Choroid plexus epithelial cell (primary cell): ENCODE measurements around the gene ADAMTS12.

Experiments
- DNase-seq: peaks from one replicate; pipeline ENCODE4 v3.0.0-alpha.2; 2010; ENCODE audit warnings: low read depth
- H3K4me3 ChIP-seq: 2 replicates; pipeline ENCODE4 v1.5.1; 2011; ENCODE audit warnings: low read depth, mild to moderate bottlenecking, control low read depth, low read length, moderate library complexity
- TF ChIP-seq, protein P1 (sequence below): conservative IDR thresholded peaks from 2 replicates; pipeline ENCODE4 v1.5.1; 2011; ENCODE audit warnings: low read depth, mild to moderate bottlenecking, control low read depth, inconsistent platforms, low read length, moderate library complexity

ADAMTS12 gene

GRCh38 chr5:33475706-33476105 is 416.1 kb downstream of the ADAMTS12 start:
- TF ChIP-seq, protein P1, sequence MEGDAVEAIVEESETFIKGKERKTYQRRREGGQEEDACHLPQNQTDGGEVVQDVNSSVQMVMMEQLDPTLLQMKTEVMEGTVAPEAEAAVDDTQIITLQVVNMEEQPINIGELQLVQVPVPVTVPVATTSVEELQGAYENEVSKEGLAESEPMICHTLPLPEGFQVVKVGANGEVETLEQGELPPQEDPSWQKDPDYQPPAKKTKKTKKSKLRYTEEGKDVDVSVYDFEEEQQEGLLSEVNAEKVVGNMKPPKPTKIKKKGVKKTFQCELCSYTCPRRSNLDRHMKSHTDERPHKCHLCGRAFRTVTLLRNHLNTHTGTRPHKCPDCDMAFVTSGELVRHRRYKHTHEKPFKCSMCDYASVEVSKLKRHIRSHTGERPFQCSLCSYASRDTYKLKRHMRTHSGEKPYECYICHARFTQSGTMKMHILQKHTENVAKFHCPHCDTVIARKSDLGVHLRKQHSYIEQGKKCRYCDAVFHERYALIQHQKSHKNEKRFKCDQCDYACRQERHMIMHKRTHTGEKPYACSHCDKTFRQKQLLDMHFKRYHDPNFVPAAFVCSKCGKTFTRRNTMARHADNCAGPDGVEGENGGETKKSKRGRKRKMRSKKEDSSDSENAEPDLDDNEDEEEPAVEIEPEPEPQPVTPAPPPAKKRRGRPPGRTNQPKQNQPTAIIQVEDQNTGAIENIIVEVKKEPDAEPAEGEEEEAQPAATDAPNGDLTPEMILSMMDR, result no peak
- DNase-seq, result no peak

DNA sequence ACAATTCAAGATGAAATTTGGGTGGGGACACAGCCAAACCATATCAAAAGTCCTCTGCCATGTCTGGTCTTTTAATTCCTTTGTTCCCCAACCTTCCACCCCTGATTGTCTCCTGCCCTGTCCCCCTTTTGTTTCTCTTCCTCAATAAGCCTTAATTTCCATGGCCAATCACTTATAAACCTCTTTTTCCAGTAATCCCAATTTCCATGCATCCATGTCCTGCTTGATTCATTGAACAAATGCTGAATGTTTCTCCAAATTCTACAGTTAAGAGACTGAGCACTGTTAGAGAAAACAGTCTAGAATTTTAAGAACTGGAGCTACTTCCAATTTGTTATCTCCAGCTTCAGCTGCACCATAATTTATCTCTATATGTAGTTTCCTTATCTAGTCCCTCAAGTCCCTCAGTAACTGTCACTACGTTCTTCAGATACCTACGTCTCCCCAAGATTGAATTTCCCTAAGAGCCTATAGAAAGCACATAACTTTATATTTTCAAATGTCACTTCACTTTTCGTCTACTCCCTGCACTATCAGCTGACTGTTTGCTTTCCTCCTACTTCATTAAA is 416.8 kb downstream of the ADAMTS12 start:
- no peak overlapping the region for H3K4me3 ChIP-seq
- DNase-seq, result no peak
- TF ChIP-seq, protein P1, result no peak

More at GRCh38 chr5:33475706-33476105, 416.1 kb downstream of the ADAMTS12 start:
- no peak overlapping the region for H3K4me3 ChIP-seq

- H3K4me3 ChIP-seq, result no peak overlapping the region
- no peak for DNase-seq
- TF ChIP-seq, protein P1, result no peak
These were observed 417.8 kb downstream of the ADAMTS12 start for GRCh38 chr5:33474004-33474403.
